GM19023 (cell line): ENCODE measurements around the gene SCN11A.

Experiments
- ATAC-seq: cut with Tn5 transposase; IDR thresholded peaks from one replicate; pipeline ENCODE4 v1.9.1; 2021; ENCODE audit warnings: mild to moderate bottlenecking, moderate library complexity; ENCODE audit not compliant: unreplicated experiment

SCN11A gene

DNA sequence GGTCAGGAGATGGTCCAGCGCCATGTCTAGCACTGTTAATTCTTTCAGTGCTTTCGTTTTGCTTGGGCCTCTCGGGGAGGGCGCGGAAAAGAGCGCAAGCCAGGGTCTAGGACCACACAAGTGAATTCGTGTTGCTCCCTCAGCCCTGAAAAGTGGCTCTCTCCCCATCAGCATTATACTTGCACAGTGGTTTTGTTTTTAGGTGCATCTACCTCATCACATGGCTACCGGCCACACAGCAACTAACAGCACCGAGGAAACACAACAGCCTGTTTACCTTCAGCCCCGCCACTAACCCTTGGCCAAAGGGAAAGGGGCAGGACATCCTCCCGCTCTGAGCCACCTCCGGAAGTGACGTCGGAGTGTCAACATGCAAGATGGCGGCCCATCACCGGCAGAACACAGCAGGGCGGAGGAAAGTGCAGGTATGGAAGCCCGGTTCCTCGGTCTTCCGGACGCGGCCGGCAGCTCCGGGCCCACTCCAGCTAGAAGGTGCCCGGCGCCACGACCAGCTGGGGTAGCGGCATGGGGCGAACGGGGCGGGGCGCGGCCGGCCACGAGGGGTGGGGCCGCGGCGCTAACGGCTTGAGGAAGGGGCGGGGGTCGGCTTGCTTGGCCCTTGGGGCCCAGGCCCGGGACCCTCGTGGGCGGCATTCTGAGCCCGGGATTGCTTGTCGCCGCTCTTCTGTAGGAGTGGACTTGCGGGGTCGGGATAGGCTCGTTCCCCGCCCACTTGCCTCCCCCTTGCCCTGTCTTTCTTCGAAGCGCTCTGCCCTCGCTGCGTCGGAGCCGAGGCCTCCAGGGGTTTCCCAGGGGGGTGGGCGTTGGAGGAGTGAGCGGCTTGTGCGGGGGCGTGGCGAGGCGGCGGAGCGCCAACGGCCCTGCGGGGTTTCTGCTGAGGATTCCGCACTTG lies at the start of gene SCN11A, which contains the start of gene WDR48:
TSS of gene SCN11A (minus strand) at position 296 of the 913 bp plus-strand sequence. CDS start 101,582 bp downstream, outside the sequence.
TSS of gene WDR48 (plus strand) at position 368 of the 913 bp plus-strand sequence. CDS start at position 378, 10 bp downstream.
- peak; percentile 99 for ATAC-seq

DNA sequence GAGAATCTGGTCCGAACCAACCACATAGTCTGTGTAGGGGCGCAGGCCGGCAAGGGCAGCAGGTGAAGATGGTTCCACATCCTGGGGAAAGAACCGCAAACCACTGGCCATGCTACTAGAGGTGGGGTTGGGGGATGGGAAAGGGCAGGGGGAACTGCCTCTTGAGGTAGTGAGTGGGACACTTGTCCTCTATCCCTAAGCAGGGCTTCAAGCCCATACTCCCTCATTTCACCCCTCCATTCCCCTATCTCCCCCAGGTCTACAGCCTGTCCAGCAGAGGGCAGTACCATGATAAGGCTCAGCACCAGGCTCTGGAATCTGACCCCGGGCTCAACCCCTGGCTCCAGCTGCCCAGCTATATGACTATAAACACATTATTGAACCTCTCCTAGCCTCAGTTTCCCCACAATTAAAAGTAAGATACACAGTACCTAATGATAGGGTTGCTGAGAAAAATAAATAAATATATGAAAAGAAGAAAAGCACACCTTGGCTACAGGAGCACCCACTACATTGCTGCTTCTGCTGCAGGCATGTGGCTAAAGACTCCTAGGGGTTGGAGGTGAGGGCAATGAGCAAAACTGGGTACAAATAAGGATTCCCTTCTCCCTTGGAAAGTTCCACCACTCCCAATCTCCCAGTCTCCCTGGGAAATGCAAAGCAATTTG lies 49.4 kb upstream of the SCN11A start:
- peak; percentile 51 for ATAC-seq

DNA sequence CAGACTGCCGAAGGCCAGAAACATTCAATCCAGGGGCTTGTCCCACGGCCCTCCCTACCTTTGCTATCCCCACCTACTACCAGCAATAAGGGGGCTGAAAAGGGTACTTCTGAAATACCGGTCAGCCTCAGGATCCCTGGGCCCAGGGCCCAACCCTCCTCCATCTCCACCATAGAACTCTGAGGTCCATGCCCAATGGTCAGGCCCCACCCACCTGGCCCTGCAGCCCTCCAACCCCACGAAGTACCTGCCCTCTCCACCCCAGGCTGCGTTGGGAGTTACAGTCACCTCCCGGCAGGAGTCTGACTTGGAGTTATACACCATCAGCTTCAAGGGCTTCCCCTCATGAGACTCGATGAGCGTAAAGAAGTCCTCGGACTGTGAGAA lies 48.7 kb upstream of the SCN11A start:
- ATAC-seq, result no peak

DNA sequence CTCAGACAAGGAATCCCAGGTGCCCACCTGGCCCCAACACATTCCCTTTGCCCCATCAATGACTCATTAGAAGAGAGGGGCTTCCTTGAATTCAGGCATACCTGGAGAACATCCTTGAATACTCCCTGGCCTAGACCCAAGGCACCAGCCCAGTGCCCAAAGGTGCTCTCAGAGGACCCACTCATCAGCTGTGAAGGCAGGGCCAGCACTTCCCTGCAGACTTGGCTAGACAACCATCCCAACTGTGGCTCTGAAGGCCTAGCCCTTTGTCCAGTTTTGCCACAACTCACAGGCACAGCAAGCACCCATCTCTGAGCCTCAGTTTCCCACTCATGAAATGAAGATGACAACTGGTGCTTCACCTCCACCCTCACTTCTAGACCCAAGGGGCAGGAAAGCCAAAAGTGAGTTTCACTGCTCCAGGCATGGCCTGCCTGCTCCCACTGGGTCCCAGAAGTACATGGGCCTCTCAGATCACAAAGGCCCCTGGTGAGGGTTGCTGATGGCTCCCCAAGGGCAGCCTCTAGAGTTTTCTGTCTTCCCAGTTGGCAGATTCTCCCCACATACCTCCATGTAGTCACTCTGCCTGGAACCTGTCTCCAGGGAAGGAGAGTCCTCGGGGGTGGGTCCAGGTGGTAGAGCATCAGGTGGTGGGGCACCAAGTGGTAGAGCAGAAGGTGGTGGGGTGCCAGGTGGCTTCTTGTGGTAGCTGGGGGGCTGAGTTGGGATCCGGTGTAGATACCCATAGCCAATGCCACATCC lies 48.2 kb upstream of the SCN11A start:
- ATAC-seq, result no peak

DNA sequence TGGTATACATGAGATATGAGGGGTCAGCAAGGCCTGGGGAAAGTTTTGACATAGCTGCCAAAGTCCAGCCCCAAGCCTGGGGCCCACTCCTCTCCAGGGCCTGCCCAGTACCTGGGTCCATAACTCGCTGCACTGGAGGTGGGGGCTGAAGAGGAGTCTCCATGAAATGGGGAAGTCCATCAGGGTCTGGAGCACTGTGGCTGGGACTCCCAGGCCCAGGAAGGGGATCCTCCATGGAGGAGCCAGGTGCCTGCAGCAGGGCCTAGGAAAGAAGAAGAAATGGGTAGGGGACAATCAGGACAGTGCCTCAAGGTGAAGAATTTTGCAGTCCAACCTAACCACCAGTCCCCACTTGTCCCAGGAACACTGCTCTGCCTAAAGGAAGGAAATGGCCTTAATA lies 47.5 kb upstream of the SCN11A start:
- no peak for ATAC-seq

DNA sequence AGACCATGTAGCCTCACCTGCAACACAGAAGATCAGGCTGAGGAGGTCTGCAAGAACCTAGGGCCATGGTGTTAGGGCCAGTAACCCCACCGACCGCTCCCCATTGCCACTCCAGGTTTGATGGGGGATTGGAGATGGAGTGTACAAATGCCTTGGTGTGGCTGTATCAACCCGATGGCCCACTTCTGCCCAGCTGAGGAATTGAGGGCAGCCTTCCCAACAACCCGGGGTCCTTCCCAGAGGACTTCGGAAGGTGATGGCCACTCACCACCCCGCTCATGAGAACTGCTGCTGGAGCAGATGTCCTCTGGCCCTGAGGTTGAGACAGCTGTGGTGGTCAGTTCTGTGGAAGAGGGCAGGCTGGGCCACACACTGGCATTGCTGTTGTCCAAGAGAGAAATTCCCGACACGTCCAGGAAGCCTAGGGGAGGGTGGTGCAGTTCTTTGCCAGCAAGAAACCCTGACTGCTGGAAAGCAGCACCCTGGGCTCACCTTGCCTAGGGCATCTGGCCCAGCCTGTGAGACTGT lies 46.8 kb upstream of the SCN11A start:
- no peak for ATAC-seq

DNA sequence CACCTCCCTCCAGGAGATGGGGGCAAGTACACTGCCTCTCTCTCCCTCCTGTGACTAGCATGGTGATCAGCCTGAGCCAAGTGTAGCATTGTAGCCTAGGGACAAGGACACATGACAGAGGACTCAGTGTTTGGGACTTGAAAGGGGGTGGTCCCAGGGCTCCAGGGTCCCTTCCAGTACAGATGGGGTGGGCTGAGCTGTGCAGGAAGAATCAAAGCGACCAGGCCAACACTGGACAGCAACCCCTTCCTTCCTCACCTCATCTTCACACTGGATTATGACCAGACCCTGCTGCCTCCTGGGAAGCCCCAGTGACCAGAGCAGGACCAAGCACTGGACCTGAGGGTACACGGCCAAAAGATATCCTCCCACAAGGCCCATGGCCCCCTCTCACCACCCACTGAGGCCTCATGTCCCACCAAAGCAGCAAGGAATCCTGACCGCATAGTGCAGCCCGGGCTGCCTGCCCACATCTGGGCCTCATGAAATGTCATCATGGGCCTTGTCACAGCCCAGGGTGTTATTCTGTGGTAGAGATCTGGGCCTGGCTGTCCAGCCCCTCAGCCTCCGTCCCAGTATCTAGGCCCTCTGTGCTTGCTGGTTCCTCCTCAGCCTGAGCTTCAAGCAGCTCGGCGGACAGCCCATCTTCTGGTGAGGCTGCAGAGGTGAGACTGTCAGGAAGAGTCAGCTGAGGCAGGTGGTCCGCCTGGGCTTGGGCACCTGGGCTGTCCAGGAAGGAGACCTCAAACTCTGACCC lies 46.1 kb upstream of the SCN11A start:
- ATAC-seq, result no peak

DNA sequence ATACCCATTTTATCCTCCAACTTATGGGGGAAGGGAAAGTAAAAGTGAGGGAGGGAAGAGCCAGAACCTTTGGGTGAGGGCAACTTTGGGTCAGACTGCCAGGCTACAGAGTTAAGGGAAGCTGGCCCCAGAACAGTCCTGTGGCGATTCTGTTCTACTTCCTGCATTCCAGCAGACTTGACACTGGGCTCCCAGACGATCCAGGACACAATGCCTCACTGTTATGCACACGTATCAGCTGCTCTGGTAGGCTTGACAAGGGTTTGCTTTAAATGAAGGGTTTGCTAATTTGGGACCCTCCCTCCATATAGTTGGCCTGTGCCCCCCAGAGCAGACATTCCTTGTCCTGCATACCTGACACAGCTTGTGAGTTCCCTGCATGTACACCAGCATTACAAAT lies 45.0 kb upstream of the SCN11A start:
- no peak for ATAC-seq

DNA sequence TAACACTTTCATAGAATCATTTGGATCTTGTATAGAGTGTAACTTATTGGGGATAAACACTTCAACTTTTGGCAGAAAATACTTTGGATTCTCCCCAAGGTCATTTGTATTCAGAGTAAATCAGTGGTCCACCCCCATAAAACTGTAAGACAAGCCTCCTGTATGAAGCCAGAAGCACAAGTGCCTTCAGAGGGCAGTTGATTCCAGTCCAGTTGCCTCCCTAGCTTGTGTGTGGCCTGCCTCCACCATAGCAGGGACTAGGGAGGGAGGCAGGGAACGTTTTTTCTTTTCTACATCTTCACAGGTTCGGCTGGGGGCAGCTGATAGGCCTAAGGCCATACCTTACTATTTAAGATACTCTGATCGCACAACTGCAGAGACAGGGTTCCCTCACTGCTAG lies 44.0 kb upstream of the SCN11A start:
- no peak for ATAC-seq

DNA sequence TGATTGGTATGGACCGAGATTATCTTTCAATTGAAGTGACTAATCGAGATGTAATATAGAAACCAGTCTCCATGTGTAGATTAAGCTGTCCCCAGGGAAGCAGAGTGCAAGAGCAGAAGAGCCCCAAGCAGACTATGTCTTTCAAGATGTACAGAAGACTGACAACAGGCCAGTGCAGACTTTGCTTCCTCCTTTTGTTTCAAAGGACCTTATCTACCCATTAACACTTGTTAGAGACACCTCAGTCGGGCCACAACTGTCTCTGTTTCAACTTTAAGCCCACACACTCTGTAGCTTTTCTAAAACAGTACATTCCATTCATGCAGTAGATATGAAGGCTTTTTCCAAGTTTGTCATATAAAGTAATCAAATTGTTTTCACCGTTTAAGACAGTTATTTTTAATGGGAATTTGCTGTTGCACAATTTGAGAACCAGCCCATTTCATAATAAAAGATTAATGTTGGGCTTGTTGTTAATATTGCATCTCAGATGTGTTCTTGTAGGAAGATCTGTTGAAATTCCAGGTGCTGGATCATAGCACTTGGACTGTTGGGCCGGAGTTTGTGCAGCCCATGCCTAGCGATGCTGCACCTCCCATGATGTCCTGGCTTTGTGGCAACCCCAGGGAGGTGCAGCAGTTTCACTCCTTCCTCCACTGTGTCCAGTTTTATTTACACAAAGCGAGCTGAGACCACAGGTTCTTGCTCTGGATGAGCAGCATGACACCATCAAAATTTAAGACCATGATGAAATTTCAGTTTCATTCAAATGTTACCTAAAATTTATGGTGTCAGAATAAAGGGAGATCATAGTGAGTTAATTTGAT lies 43.3 kb upstream of the SCN11A start:
- ATAC-seq, result no peak

DNA sequence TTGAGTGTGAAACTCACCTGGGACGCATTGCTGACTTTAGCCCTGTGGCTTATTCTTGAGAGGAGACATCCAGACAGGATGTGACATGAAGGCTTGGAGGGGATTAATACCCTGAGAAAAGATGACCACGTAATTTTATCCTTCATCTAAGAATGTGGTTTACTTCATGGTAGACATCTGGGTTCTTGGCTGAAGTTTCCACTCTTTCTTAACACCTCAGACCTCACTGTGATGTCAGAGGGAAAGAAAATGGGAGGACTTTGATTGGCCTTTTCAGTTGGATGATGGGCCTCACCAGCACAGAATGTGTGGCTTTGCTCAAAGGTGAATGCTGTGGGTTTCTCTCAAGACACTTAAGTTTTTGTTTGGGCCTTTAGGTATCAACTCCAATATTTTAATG lies 39.2 kb upstream of the SCN11A start:
- ATAC-seq, result no peak

DNA sequence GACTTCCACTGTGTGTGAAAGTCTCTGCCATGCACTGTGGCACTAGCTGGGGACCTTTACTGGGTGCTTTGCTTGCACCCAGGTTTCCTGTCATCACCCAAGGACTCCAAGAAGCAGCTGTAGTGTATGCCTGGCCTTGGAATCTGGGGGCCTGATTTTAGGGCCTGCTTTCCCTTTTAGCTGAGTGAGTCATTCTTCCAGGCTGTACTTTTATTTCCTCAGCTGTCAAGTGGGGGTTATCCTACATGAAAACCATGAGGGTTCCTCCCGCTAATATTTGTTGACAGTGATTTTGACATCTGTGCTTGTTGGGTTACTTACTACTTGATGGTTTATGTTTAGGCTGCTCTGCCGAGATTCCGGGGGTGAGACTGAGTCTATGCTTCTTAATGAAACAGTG lies 37.1 kb upstream of the SCN11A start:
- no peak for ATAC-seq

DNA sequence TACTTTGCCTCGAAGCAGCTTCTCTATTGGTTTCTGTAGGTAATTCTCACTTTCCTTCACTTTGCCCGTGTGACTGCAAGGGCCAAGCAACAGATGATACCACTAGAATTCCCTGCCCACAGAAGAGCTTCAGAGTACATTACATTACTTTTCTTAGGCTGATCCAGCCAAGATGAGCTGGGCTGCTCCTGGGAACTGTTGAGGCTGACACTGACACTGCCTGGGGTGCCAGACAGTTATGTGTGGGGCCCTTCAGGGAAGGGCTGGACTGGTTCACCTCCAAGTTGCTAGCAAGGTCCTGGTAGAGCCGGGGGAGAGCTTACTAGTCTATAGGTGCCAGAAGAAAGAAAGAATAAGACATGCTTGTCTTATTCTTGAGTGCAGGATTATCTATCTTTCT lies 36.7 kb upstream of the SCN11A start:
- no peak for ATAC-seq

DNA sequence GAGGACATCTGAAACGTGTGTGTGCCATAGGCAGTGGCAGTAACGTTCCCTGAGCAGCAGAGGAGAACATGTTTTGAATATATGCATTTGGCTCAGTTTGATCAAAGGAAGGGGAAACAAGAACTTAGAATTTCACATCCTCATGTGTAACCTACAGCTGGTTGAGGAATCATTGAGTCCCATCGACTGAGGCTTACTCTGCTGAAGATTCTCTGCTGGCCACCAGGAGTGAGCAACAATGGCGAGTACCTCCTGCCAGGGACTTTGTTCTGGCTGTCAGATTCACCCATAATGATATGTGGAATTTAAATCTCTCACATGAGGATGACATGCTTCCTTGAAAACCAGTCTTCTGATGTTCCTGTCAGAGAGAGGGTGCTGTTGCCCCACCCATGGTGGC lies 34.4 kb upstream of the SCN11A start:
- no peak for ATAC-seq

DNA sequence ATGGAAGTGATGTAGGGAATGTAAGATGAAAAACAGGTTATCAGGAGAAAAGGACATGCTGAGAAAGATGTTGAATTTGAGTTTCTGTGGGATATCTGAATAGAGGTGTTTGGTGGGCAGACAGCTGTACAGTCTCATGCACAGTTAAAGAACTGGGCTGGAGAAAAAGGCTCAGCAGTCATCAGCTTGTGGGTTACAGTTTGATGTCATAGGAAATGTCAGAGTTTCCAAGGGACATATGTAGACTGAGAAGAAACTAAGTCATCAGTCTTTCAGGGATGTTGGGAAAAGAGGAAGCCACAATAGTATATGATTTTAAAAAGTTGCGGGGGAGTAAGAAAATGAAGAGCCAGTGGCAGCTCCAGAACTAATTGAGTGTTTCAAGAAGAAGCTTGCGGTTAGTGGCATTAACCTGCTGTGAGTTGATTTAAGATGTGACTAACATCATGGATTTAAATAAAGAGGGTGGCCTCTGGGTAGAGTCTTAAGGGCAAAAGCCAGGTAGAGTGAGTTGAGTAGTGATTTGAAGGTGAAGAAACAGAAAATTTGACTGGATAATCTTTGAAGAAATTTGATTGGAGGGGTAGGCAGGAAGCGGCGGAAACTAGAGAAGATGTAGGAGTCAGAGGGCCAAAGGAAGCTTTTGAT lies 31.0 kb upstream of the SCN11A start:
- ATAC-seq, result no peak

DNA sequence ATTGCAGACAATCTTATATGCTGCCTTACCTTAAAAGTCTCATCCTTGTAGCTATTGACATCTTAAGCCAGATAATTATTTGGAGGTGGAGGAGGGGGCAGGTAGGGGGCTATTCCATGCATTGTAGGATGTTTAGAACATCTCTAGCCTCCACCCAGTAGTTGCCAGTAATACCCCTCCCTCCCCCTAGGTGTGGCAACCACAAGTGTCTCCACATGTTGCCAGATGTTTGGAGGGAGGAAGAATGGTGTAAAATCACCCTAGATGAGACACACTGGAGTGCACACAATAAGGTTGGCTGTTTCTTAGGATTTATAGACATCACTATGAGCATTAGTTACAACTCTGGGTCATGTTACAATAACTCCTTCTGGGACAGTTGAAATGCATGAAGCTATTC lies 28.3 kb upstream of the SCN11A start:
- no peak for ATAC-seq

DNA sequence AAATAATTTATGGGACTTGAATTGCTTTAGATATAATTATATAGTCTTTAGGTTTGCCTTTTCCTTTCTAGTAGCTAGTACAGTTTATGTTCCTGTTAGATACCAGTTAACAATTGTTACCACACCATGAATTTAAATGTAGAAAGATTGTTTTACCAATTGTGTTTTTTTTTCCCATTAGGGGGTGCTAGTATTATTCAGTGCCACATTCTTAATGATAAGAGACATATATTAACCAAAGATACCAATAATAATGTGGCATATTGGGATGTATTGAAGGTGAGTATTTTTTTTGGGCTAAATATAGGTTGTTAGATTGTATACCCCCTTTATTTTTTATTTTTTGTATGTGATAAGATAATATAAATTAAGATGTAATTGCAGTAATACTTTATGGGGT lies 27.8 kb upstream of the SCN11A start:
- ATAC-seq, result no peak

DNA sequence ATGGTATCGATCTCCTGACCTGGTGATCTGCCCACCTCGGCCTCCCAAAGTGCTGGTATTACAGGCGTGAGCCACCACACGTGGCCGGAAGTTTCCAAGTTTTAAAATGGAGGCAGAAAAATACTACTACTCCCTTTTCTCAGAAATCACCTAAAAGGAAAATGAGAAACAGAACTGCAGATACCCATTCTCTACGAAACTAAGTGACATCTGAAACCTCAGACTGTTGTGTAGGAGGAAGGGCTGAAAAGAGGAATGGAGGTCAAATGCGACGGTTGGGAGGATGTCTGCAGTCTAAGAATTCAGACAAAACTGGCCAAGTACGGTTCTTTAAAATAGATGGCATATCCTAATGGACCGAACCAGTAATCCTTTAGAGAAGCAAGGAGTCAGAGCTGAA lies 24.2 kb upstream of the SCN11A start:
- no peak for ATAC-seq

DNA sequence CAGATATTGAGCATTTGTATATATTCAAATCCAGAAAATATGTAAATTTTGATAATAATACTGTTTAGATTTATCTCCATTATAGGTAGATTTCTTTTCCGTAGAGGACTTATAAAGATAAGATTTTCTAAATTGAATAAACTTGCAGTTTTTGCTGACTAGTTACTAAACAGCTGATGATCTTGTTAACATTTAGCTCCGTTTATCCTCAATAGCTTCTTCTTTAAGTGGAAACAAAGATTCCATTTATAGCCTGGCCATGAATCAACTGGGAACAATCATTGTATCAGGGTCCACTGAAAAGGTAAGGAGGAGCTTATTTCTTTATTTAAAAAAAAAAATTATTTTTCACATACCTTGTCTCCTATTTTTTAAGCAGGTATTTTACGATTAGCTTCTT lies 16.8 kb upstream of the SCN11A start:
- ATAC-seq, result no peak
